ENCODE measurements around the gene AARSD1.
A peak's percentile ranks its signal among the peaks of the same experiment; 100 is the strongest.
"Not testable (repeated sequence)": the region's sequence is repeated elsewhere in the genome, so short reads cannot be mapped to it uniquely, and the experiment has no call there.

The AARSD1 gene

DNA sequence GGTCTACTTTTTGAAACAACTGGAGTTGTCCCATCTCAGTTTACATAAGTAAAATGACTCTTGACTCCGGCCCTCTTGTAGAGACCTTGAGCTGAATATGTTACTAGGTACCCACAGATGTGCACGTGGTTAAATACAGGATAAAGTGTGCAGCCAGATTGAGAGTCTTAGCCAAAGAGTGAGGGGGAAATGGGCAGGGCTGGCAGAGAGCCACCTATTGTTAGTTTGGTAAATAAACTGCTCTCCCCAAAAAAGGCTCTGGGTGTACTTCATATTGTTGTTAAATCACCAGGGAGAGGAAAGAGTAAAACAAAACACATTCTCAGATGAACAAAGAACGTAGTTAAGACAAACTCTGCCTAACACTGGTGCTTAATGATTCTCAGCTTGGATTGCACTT, 43.3 kb downstream of the AARSD1 start:
- Histone ChIP-seq H3K4me2 (ENCODE audit: low read length) (no peak overlapping the region), H3K27ac (ENCODE audit: low read length) (no peak overlapping the region), H3K9me3 (ENCODE audit: insufficient read depth, low read length) (no peaks in the 10 kb centered on the region), H3K4me1 (ENCODE audit: low read length) (0 out of 2 replicates have a peak, but pooled peaks cover 4% of the 10 kb centered on the region), H2AFZ (ENCODE audit: low read depth, low read length) (no peak overlapping the region), H3K4me3 (ENCODE audit: low read length) (no peak overlapping the region), H3K79me2 (ENCODE audit: low read length) (no peaks in the 10 kb centered on the region), H3K36me3 (replicated peaks; ENCODE audit: low read depth, low read length) (no peaks in the 10 kb centered on the region), H3K9ac (ENCODE audit: low read length) (no peak overlapping the region), H4K20me1 (ENCODE audit: insufficient read depth, low read length) (no peaks in the 10 kb centered on the region), H3K27me3 (ENCODE audit: low read depth, low read length) (0 out of 2 replicates have a peak, but pooled peaks cover 4% of the 10 kb centered on the region)
- TF ChIP-seq, protein P1, sequence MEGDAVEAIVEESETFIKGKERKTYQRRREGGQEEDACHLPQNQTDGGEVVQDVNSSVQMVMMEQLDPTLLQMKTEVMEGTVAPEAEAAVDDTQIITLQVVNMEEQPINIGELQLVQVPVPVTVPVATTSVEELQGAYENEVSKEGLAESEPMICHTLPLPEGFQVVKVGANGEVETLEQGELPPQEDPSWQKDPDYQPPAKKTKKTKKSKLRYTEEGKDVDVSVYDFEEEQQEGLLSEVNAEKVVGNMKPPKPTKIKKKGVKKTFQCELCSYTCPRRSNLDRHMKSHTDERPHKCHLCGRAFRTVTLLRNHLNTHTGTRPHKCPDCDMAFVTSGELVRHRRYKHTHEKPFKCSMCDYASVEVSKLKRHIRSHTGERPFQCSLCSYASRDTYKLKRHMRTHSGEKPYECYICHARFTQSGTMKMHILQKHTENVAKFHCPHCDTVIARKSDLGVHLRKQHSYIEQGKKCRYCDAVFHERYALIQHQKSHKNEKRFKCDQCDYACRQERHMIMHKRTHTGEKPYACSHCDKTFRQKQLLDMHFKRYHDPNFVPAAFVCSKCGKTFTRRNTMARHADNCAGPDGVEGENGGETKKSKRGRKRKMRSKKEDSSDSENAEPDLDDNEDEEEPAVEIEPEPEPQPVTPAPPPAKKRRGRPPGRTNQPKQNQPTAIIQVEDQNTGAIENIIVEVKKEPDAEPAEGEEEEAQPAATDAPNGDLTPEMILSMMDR (IDR thresholded peaks at IDR 0.05; ENCODE audit: low read depth, low read length), result no peak

DNA sequence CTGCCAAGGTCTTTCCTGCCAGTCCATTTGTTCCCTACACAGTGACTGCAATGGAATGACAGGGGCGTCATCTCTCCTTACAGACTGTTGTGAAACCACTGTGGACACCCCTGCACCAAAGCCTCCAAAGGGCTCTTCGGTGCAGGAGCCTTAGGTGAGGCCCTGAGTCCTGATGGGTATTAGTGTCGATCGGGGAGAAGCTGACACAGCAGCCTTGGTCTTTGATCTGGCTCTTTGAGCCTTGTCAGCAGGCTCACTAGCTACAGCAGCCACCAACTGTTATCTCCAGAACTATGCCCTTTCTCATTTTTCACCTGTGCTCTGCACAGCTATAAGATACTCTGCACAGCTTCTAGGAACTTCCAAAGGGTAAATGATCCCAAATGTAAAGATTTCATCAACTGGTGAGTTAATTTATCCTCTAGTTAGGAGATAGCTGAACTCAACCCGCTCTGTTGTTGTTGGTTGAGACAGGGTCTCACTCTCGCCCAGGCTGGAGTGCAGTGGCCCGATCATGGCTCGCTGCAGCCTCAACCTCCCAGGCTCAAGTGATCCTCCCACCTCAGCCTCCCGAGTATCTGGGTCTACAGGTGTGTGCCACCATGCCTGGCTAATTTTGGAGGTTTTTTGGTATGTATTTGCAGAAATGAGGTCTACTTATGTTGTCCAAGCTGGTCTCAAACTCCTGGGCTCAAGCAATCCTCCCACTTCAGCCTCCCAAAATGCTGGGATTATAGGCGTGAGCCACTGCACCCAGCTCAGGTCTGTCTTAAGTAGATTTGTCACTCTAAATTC, 44.0 kb downstream of the AARSD1 start:
- Histone ChIP-seq H3K36me3 (replicated peaks; ENCODE audit: low read depth, low read length) (no peaks in the 10 kb centered on the region), H3K27ac (ENCODE audit: low read length) (no peak overlapping the region), H3K9me3 (ENCODE audit: insufficient read depth, low read length) (no peaks in the 10 kb centered on the region), H3K9ac (ENCODE audit: low read length) (no peak overlapping the region), H3K79me2 (ENCODE audit: low read length) (no peaks in the 10 kb centered on the region), H4K20me1 (ENCODE audit: insufficient read depth, low read length) (no peaks in the 10 kb centered on the region), H3K4me2 (ENCODE audit: low read length) (no peak overlapping the region), H3K27me3 (ENCODE audit: low read depth, low read length) (0 out of 2 replicates have a peak, but pooled peaks cover 4% of the 10 kb centered on the region), H2AFZ (ENCODE audit: low read depth, low read length) (no peak overlapping the region), H3K4me3 (ENCODE audit: low read length) (no peak overlapping the region), H3K4me1 (ENCODE audit: low read length) (0 out of 2 replicates have a peak, but pooled peaks cover 4% of the 10 kb centered on the region)
- no peak for TF ChIP-seq EZH2phosphoT487 (IDR thresholded peaks at IDR 0.05; ENCODE audit: low read depth)
- TF ChIP-seq, protein P1 (IDR thresholded peaks at IDR 0.05; ENCODE audit: low read depth, low read length), result no peak

DNA sequence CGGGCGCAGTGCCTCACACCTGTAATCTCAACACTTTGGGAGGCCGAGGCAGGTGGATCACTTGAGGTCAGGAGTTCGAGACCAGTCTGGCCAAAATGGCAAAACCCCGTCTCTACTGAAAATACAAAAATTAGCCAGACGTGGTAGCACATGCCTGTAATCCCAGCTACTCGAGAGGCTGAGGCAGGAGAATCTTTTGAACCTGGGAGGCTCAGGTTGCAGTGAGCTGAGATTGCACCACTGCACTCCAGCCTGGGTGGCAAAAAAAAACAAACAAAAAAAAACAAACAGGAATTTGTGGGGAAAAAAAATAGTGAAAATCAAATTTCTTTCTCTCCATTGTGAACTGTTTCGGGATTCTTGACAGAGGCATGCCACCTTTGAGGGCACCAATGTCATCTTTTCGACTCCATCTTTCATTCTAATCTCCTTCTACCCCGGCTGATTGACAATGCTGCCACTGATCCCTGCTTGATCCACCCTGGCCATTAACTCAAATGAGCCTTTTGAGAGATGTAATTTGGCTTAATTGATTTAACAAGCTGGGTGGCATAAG, 44.7 kb downstream of the AARSD1 start:
- H3K79me2 ChIP-seq (ENCODE audit: low read length); H3K27me3 ChIP-seq (ENCODE audit: low read depth, low read length); H3K9ac ChIP-seq (ENCODE audit: low read length); H3K4me3 ChIP-seq (ENCODE audit: low read length); H2AFZ ChIP-seq (ENCODE audit: low read depth, low read length); H3K4me1 ChIP-seq (ENCODE audit: low read length); H3K9me3 ChIP-seq (ENCODE audit: insufficient read depth, low read length); H3K36me3 ChIP-seq (replicated peaks; ENCODE audit: low read depth, low read length); H3K27ac ChIP-seq (ENCODE audit: low read length); H4K20me1 ChIP-seq (ENCODE audit: insufficient read depth, low read length); H3K4me2 ChIP-seq (ENCODE audit: low read length): not testable (repeated sequence)

DNA sequence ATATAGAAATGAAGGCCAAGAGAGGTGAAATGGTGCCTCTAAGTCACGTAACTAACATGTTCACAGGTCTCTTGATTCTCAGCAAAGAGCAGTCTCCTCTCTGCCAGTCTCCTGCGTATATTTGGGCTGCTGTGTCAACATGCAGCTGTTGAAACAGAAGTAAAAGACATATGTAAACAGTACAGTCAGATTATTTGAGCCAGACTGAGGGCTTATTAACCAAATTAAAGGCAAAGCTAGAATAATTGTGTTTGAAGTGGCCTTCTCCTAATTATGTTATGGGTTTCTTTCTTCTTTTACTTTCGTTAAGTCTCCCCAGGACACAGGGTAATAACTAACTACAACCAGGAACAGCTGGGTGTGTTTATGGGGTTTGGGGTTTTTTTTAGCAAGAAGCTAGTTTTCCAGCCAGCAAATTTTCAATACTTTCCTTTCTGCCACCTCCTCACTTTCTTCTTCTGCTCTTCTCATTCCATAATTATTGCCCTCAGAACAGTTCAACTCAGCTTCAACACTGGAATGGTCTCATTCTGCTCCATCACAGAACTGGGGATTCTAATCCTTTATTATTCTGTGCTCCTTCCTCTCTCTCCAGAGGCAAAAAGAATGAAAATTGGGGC, 45.2 kb downstream of the AARSD1 start:
- Histone ChIP-seq H3K79me2 (ENCODE audit: low read length) (no peaks in the 10 kb centered on the region), H3K4me2 (ENCODE audit: low read length) (no peak overlapping the region), H3K27ac (ENCODE audit: low read length) (no peak overlapping the region), H3K4me1 (ENCODE audit: low read length) (0 out of 2 replicates have a peak, but pooled peaks cover 4% of the 10 kb centered on the region), H3K4me3 (ENCODE audit: low read length) (no peak overlapping the region), H3K27me3 (ENCODE audit: low read depth, low read length) (0 out of 2 replicates have a peak, but pooled peaks cover 4% of the 10 kb centered on the region), H3K9me3 (ENCODE audit: insufficient read depth, low read length) (no peaks in the 10 kb centered on the region), H3K9ac (ENCODE audit: low read length) (no peak overlapping the region), H2AFZ (ENCODE audit: low read depth, low read length) (peak overlapping the region; percentile 94), H3K36me3 (replicated peaks; ENCODE audit: low read depth, low read length) (no peaks in the 10 kb centered on the region), H4K20me1 (ENCODE audit: insufficient read depth, low read length) (no peaks in the 10 kb centered on the region)
- no peak for TF ChIP-seq EZH2phosphoT487 (IDR thresholded peaks at IDR 0.05; ENCODE audit: low read depth)
- TF ChIP-seq, protein P1 (IDR thresholded peaks at IDR 0.05; ENCODE audit: low read depth, low read length), result no peak
